Ishikawa (cell line): ENCODE data around the gene SRRM3.

Experiments used
- CEBPB ChIP-seq: IDR thresholded peaks from 2 replicates; pipeline ENCODE4 v1.6.1; 2012
- CREB1 ChIP-seq: IDR thresholded peaks from 2 replicates; pipeline ENCODE4 v1.6.1; 2012; ENCODE audit warnings: low read depth
- EGR1 ChIP-seq: IDR thresholded peaks from 2 replicates; pipeline ENCODE4 v1.6.1; 2012
- EP300 ChIP-seq: IDR thresholded peaks from 2 replicates; pipeline ENCODE4 v1.6.1; 2012; ENCODE audit warnings: borderline replicate concordance
- FOXM1 ChIP-seq: IDR thresholded peaks from 2 replicates; pipeline ENCODE4 v1.6.1; 2012; ENCODE audit warnings: low read depth, borderline replicate concordance
- NFIC ChIP-seq: IDR thresholded peaks from 2 replicates; pipeline ENCODE4 v1.6.1; 2012
- RAD21 ChIP-seq: IDR thresholded peaks from 2 replicates; pipeline ENCODE4 v1.6.1; 2012; ENCODE audit warnings: low read depth
- REST ChIP-seq: IDR thresholded peaks from 2 replicates; pipeline ENCODE4 v1.6.1; 2012; ENCODE audit warnings: low read depth, mild to moderate bottlenecking
- TAF1 ChIP-seq: IDR thresholded peaks from 2 replicates; pipeline ENCODE4 v1.6.1; 2012; ENCODE audit warnings: low read depth, mild to moderate bottlenecking
- TCF12 ChIP-seq: IDR thresholded peaks from 2 replicates; pipeline ENCODE4 v1.6.1; 2012; ENCODE audit warnings: low read depth
- TEAD4 ChIP-seq: IDR thresholded peaks from 2 replicates; pipeline ENCODE4 v1.6.1; 2012
- USF1 ChIP-seq: IDR thresholded peaks from 2 replicates; pipeline ENCODE4 v1.6.1; 2012
- YY1 ChIP-seq: IDR thresholded peaks from 2 replicates; pipeline ENCODE4 v1.6.1; 2012; ENCODE audit warnings: low read depth
- ZBTB7A ChIP-seq: IDR thresholded peaks from 2 replicates; pipeline ENCODE4 v1.6.1; 2012; ENCODE audit warnings: low read depth
- TF ChIP-seq, protein P1 (sequence below): IDR thresholded peaks from 2 replicates; pipeline ENCODE4 v1.6.1; 2012

Gene SRRM3

GRCh38 chr7:76209310-76209709 lies 7.6 kb downstream of the SRRM3 start:
- no peak for TF ChIP-seq FOXM1
- no peak for TF ChIP-seq TCF12
- no peak for TF ChIP-seq TEAD4
- TF ChIP-seq YY1 = no peak
- no peak for TF ChIP-seq EP300
- no peak for TF ChIP-seq EGR1
- TF ChIP-seq REST = no peak
- no peak for TF ChIP-seq CEBPB

DNA sequence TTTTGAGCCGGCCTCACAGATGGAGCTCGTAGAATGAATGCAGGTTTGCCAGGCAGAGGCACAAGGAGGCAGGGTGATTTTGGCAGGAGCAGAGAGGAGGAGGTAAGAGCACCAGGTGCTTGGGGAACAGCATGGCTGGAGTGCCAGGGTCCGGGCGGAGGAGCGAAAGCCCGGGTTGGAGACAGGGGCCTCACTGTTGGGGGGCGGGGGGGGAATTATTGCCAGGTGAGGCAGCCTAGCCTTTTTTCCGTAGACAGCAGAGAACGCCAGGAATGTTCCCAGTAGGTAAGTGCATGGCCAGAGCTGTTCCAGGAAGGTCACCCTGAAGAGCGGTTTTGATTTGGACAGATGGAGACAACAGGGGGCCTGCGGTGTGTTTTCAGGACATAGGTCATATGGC lies 9.5 kb downstream of the SRRM3 start:
- TF ChIP-seq TAF1 = no peak
- no peak for TF ChIP-seq CEBPB
- TF ChIP-seq EP300 = no peak
- no peak for TF ChIP-seq EGR1
- no peak for TF ChIP-seq CREB1
- no peak for TF ChIP-seq USF1
- TF ChIP-seq, protein P1, sequence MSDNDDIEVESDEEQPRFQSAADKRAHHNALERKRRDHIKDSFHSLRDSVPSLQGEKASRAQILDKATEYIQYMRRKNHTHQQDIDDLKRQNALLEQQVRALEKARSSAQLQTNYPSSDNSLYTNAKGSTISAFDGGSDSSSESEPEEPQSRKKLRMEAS = no peak
- TF ChIP-seq REST = no peak
- TF ChIP-seq RAD21 = no peak
- no peak for TF ChIP-seq FOXM1
- no peak for TF ChIP-seq YY1
- TF ChIP-seq TEAD4 = no peak
- no peak for TF ChIP-seq ZBTB7A
- TF ChIP-seq NFIC = no peak
- TF ChIP-seq TCF12 = no peak

DNA sequence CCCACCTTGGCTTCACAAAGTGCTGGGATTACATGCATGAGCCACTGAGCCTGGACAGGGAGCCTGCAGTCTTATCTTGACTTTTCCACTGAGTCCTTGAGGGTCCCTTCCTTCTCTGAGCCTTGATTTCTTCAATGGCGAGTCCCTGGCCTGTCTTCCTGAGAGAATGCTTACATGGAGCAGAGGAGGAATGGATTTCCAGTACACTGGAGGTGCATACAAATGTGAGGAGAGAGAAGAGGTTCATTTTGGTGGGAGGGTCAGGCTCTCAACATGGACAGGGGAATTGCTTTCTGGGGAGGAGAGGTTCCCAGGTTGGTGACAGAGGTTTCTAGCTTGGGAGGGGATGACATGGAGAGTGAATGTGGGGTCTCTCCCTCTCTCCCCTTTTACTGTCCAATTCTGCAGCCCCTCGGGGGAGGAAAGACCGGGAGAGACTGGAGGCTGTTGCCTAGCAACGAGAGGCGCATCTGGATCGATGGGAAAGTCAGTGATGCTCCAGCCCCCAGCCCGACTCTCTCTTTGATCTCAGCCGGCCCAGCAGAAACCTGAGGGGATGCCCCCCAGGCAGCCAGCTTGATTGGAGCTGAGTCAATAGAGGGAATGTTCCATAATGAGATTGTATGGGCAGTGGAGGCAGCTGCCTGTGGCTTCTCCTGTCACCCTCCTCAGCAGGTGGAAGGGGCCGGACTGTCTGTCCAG lies 14.8 kb downstream of the SRRM3 start:
- TF ChIP-seq TEAD4 (no peak), RAD21 (no peak), NFIC (no peak), YY1 (no peak), TAF1 (no peak), EP300 (no peak), USF1 (no peak), FOXM1 (no peak), CEBPB (no peak), TCF12 (no peak), EGR1 (no peak), CREB1 (no peak), REST (no peak), ZBTB7A (no peak)
- TF ChIP-seq, protein P1 = no peak

GRCh38 chr7:76217942-76218566 lies 16.4 kb downstream of the SRRM3 start:
- TF ChIP-seq TEAD4 (no peak), CEBPB (no peak), REST (no peak), EGR1 (no peak), USF1 (no peak), FOXM1 (no peak), TAF1 (no peak), EP300 (no peak), YY1 (no peak), ZBTB7A (no peak), NFIC (no peak), TCF12 (no peak), RAD21 (no peak), CREB1 (no peak)
- TF ChIP-seq, protein P1 = no peak
